Measurements from ENCODE around the gene PROZ. TPM values are rescaled to one million over a fixed set of nuclear protein-coding genes. Genes with fewer than 3 reads are reported as not detected.
"Not testable (repeated sequence)": the region's sequence is repeated elsewhere in the genome, so short reads cannot be mapped to it uniquely, and the experiment has no call there.

Gene PROZ
- total RNA-seq = not detected in 2 replicates

GRCh38 chr13:113157929-113158747, at the start of gene PROZ:
Gene PROZ (plus strand): TSS chr13:113158648. CDS start chr13:113158661, 13 bp downstream.
- DNase-seq (ENCODE audit: extremely low read depth, low read depth, low spot score) = no peak

GRCh38 chr13:113109151-113110047, 49.0 kb upstream of the PROZ start:
- DNase-seq (ENCODE audit: extremely low read depth, low read depth, low spot score) = no peak

GRCh38 chr13:113110048-113110851, 48.2 kb upstream of the PROZ start:
- DNase-seq (ENCODE audit: extremely low read depth, low read depth, low spot score) = no peak

- no peak for DNase-seq (ENCODE audit: extremely low read depth, low read depth, low spot score)
Observed at GRCh38 chr13:113110852-113111315, 47.6 kb upstream of the PROZ start.

- not testable (repeated sequence) for DNase-seq (ENCODE audit: extremely low read depth, low read depth, low spot score)
Observed at GRCh38 chr13:113111821-113112220, 46.6 kb upstream of the PROZ start.

GRCh38 chr13:113112475-113112874, 46.0 kb upstream of the PROZ start:
- not testable (repeated sequence) for DNase-seq (ENCODE audit: extremely low read depth, low read depth, low spot score)

GRCh38 chr13:113112893-113113845, 45.3 kb upstream of the PROZ start:
- no peak for DNase-seq (ENCODE audit: extremely low read depth, low read depth, low spot score)

- DNase-seq (ENCODE audit: extremely low read depth, low read depth, low spot score) = no peak
Observed at GRCh38 chr13:113113846-113114271, 44.6 kb upstream of the PROZ start.

- no peak for DNase-seq (ENCODE audit: extremely low read depth, low read depth, low spot score)
Observed at GRCh38 chr13:113114511-113115362, 43.7 kb upstream of the PROZ start.

- DNase-seq (ENCODE audit: extremely low read depth, low read depth, low spot score) = no peak
Observed at GRCh38 chr13:113115363-113116205, 42.9 kb upstream of the PROZ start.

- DNase-seq (ENCODE audit: extremely low read depth, low read depth, low spot score) = no peak
Observed at GRCh38 chr13:113116206-113116800, 42.1 kb upstream of the PROZ start.

GRCh38 chr13:113116871-113117271, 41.6 kb upstream of the PROZ start:
- no peak for DNase-seq (ENCODE audit: extremely low read depth, low read depth, low spot score)

- DNase-seq (ENCODE audit: extremely low read depth, low read depth, low spot score) = no peak
Observed at GRCh38 chr13:113117335-113117872, 41.0 kb upstream of the PROZ start.

- DNase-seq (ENCODE audit: extremely low read depth, low read depth, low spot score) = no peak
Observed at GRCh38 chr13:113117911-113118260, 40.6 kb upstream of the PROZ start.

GRCh38 chr13:113118261-113119021, 40.0 kb upstream of the PROZ start:
- no peak for DNase-seq (ENCODE audit: extremely low read depth, low read depth, low spot score)

GRCh38 chr13:113119166-113119821, 39.2 kb upstream of the PROZ start:
- DNase-seq (ENCODE audit: extremely low read depth, low read depth, low spot score) = no peak
